ENCODE data around the gene B3GNT5. TPM values are rescaled to one million over a fixed set of nuclear protein-coding genes. Genes with fewer than 3 reads are reported as not detected.

Gene B3GNT5
- total RNA-seq, 2 donors from 2014 or later: 5.4 to 5.6 TPM

DNA sequence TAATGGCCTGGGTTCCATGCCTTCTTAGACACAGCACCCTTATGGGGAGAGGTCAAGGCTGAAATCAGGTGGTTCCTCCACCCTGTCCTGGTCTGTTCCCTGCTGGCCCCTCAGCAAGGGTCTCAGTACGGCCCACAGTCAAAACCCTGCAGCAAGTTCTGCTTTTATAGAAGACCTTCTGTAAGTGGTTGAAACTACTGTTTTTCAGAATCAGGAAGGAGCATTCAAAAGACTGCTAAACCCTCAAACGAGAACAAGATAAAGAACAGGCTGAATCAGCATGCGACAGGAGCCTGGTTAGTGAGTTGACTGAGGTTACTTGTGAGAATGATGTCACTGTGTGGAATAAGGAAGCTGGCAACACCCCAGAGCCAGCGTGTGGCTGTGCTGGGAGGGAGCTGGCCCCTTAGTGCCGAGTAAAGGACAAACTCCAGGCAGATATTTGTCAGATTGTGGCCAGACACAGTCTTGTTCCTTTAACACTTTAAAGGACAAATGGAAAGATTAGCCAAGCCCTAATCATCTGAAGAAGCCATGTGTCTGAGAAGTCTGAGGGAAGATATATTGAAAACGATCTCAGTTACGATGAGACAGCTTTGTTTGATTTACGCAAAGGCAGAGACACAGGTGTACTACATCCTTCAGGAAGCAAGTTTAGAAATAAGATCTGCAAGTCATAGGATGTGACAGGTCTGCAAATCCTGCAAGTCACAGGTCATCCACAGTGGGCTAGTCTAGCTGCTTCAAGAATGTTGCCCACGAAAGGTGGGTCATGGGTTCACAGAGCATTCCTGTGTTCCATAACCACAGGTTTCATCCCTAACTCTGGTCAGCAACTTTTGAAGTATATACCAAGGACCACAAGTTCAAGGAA, 54.0 kb downstream of the B3GNT5 start:
- no peaks in the 10 kb centered on the region for H3K27me3 ChIP-seq
- H3K4me1 ChIP-seq: peaks cover 22% of the 10 kb centered on the region
- DNase-seq (peak; percentile 85 to 94 (median 90)), ATAC-seq (peak; percentile 99)
- intact Hi-C loops (cut with DNase I): no loop called here
- no peak overlapping the region for H3K4me3 ChIP-seq
- no peaks in the 10 kb centered on the region for H3K36me3 ChIP-seq (replicated peaks in 1 of 2; ENCODE audit: insufficient read depth in 1 of 2, low read depth in 2 of 2)
- TF ChIP-seq, protein P1, sequence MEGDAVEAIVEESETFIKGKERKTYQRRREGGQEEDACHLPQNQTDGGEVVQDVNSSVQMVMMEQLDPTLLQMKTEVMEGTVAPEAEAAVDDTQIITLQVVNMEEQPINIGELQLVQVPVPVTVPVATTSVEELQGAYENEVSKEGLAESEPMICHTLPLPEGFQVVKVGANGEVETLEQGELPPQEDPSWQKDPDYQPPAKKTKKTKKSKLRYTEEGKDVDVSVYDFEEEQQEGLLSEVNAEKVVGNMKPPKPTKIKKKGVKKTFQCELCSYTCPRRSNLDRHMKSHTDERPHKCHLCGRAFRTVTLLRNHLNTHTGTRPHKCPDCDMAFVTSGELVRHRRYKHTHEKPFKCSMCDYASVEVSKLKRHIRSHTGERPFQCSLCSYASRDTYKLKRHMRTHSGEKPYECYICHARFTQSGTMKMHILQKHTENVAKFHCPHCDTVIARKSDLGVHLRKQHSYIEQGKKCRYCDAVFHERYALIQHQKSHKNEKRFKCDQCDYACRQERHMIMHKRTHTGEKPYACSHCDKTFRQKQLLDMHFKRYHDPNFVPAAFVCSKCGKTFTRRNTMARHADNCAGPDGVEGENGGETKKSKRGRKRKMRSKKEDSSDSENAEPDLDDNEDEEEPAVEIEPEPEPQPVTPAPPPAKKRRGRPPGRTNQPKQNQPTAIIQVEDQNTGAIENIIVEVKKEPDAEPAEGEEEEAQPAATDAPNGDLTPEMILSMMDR (IDR thresholded peaks at IDR 0.05): no peak
- peak in 2 of 3 donors; percentile 39 to 49 for TF ChIP-seq POLR2A (IDR thresholded peaks at IDR 0.05)
- H3K9me3 ChIP-seq: no peaks in the 10 kb centered on the region
- 28 to 39% methylated on average over 9 of the region's 9 CpGs for WGBS, 2 donors
- peak overlapping the region; percentile 55 to 82 (median 76) for H3K27ac ChIP-seq

DNA sequence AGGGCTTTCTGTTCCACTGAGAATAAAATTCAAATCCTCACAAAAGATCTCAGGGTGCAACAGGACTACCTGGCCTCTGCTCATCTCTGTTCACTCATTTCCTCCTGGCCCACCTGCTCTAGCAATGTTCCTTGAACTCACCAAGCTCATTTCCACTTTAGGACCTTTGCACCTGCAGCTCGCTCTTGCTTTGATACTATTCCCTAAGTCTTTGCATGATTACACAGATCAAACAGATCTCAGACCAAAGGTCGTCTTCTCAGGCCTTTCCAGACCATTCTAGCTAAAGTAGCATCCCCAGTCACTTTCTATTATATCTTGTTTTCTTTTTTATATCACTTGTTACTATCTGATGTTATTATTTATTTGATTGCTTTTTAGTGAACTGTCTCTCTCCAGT, 54.7 kb downstream of the B3GNT5 start:
- intact Hi-C loops (cut with DNase I): no loop called here
- peaks cover 22% of the 10 kb centered on the region for H3K4me1 ChIP-seq
- no peaks in the 10 kb centered on the region for H3K36me3 ChIP-seq (replicated peaks in 1 of 2; ENCODE audit: insufficient read depth in 1 of 2, low read depth in 2 of 2)
- H3K27me3 ChIP-seq: no peaks in the 10 kb centered on the region
- no peak for TF ChIP-seq POLR2A (IDR thresholded peaks at IDR 0.05)
- TF ChIP-seq, protein P1 (IDR thresholded peaks at IDR 0.05): no peak
- ATAC-seq: no peak
- peak overlapping the region in 3 of 4 donors; percentile 74 to 82 (median 77) for H3K27ac ChIP-seq
- H3K4me3 ChIP-seq: no peak overlapping the region
- no peak for DNase-seq
- 65 to 78% methylated on average over 2 of the region's 2 CpGs for WGBS, 2 donors
- no peaks in the 10 kb centered on the region for H3K9me3 ChIP-seq

DNA sequence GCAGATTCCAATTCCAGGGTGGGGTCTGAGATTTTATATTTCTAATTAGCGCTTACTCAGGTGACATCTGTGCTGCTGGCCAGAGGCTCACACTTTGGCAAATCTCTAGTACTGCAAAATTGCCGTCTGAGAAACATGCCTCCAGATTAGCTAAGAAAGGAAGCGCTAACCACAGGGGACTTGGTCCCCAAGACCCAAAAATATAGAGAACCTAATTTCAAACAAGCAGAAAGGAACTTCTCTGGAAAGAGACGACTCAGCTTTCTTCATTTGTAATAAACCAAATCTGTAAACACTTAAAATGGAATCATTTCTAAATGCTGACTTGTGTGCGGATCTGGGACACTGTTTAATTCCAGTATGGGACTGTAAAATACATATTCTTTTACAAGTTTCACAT, 55.7 kb downstream of the B3GNT5 start:
- Histone ChIP-seq H3K27ac (no peak overlapping the region), H3K4me1 (peaks cover 22% of the 10 kb centered on the region), H3K9me3 (no peaks in the 10 kb centered on the region), H3K36me3 (replicated peaks in 1 of 2; ENCODE audit: insufficient read depth in 1 of 2, low read depth in 2 of 2) (no peaks in the 10 kb centered on the region), H3K27me3 (no peaks in the 10 kb centered on the region), H3K4me3 (no peak overlapping the region)
- no peak for ATAC-seq
- intact Hi-C loops (cut with DNase I): no loop called here
- DNase-seq: no peak
- TF ChIP-seq, protein P1 (IDR thresholded peaks at IDR 0.05): no peak
- no peak for TF ChIP-seq POLR2A (IDR thresholded peaks at IDR 0.05)
- 73 to 83% methylated on average over 5 of the region's 5 CpGs for WGBS, 2 donors

DNA sequence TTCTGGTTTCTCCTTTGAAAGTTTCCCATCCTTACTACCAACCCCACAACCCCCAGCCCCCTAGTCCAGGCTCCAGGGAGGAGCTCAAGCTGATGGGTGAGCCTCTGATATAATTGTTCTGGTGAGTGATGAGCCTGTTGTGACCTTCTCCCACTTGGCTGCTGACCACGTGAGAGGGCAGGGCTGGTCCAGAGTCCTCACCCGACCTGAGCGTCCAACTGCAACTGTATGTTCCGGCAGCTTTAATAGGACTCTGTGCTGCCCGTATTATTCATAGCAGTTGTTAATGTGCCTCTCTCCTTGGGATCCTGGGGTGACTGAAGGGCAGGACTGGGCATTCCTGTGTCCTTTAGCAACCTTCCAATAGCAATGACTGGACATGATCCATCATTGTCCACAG, 56.2 kb downstream of the B3GNT5 start:
- TF ChIP-seq, protein P1 (IDR thresholded peaks at IDR 0.05): no peak
- no peak for TF ChIP-seq POLR2A (IDR thresholded peaks at IDR 0.05)
- WGBS, 2 donors: 17 to 53% methylated on average over 1 to 5 of the region's 5 CpGs
- H3K27me3 ChIP-seq: no peaks in the 10 kb centered on the region
- intact Hi-C loops (cut with DNase I): no loop called here
- no peaks in the 10 kb centered on the region for H3K36me3 ChIP-seq (replicated peaks in 1 of 2; ENCODE audit: insufficient read depth in 1 of 2, low read depth in 2 of 2)
- H3K27ac ChIP-seq: no peak overlapping the region
- no peak overlapping the region for H3K4me3 ChIP-seq
- H3K9me3 ChIP-seq: no peaks in the 10 kb centered on the region
- peak in 1 of 4 donors; percentile 19 for DNase-seq
- peaks cover 22% of the 10 kb centered on the region for H3K4me1 ChIP-seq
- ATAC-seq: no peak

All from body of pancreas (tissue), 4 donors.